SK-MEL-5 (cell line): ENCODE data around the gene SLC44A5. TPM values are rescaled to one million over a fixed set of nuclear protein-coding genes. Genes with fewer than 3 reads are reported as not detected.
"Not testable (repeated sequence)": the region's sequence is repeated elsewhere in the genome, so short reads cannot be mapped to it uniquely, and the experiment has no call there.

Source experiments
- DNase-seq: peaks from one replicate; pipeline ENCODE4 v3.0.0-alpha.2; 2016; ENCODE audit warnings: low read depth, low spot score
- in situ Hi-C: cut with HindIII; loops from 2 replicates; pipeline ENCODE4 v1.10.0; 2016; ENCODE audit warnings: low sequenced_read_pairs, high pct_unique_total_duplicates, low pct_unique_long_range_greater_than_20kb
- total RNA-seq: library from RNA; depleted of rRNA; stranded (reverse); fragments of >200 nt; shearing (Covaris generic); gene quantifications from 2 replicates; pipeline ENCODE4 v1.2.3, GENCODE V29; 2014

SLC44A5 gene
- total RNA-seq, 1 experiment from 2014 or later: 0.03 TPM

GRCh38 chr1:75492011-75492410 lies 118.9 kb downstream of the SLC44A5 start:
- no peak for DNase-seq
- in situ Hi-C loops: no loop called here

GRCh38 chr1:75487399-75487798 lies 123.5 kb downstream of the SLC44A5 start:
- DNase-seq: no peak
- in situ Hi-C loops: no loop called here

- in situ Hi-C loops: no loop called here
Observed at GRCh38 chr1:75484789-75485188, 126.1 kb downstream of the SLC44A5 start.

GRCh38 chr1:75482951-75483350 lies 128.0 kb downstream of the SLC44A5 start:
- DNase-seq: no peak
- in situ Hi-C loops: no loop called here

More at GRCh38 chr1:75484789-75485188, 126.1 kb downstream of the SLC44A5 start:
- DNase-seq: no peak

- in situ Hi-C loops, DNase-seq: not testable (repeated sequence)
Observed at GRCh38 chr1:75476486-75476885, 134.4 kb downstream of the SLC44A5 start.

- in situ Hi-C loops: no loop called here
- no peak for DNase-seq
Observed at GRCh38 chr1:75475696-75476095, 135.2 kb downstream of the SLC44A5 start.

- in situ Hi-C loops: no loop called here
- DNase-seq: no peak
Observed at GRCh38 chr1:75472971-75473603, 137.8 kb downstream of the SLC44A5 start.

GRCh38 chr1:75472089-75472970 lies 138.6 kb downstream of the SLC44A5 start:
- no peak for DNase-seq
- in situ Hi-C loops: no loop called here

- DNase-seq: no peak
- in situ Hi-C loops: no loop called here
Observed at GRCh38 chr1:75471252-75471651, 139.7 kb downstream of the SLC44A5 start.

GRCh38 chr1:75470448-75470847 lies 140.5 kb downstream of the SLC44A5 start:
- in situ Hi-C loops: no loop called here

GRCh38 chr1:75469586-75470173 lies 141.2 kb downstream of the SLC44A5 start:
- in situ Hi-C loops: no loop called here
- DNase-seq: no peak

More at GRCh38 chr1:75470448-75470847, 140.5 kb downstream of the SLC44A5 start:
- DNase-seq: no peak

- no peak for DNase-seq
- in situ Hi-C loops: no loop called here
Observed at GRCh38 chr1:75461808-75462325, 149.0 kb downstream of the SLC44A5 start.

GRCh38 chr1:75449998-75450397 lies 160.9 kb downstream of the SLC44A5 start:
- in situ Hi-C loops: no loop called here
- no peak for DNase-seq

- DNase-seq: no peak
- in situ Hi-C loops: no loop called here
Observed at GRCh38 chr1:75444220-75444619, 166.7 kb downstream of the SLC44A5 start.

- in situ Hi-C loops: no loop called here
- no peak for DNase-seq
Observed at GRCh38 chr1:75440274-75440673, 170.6 kb downstream of the SLC44A5 start.

GRCh38 chr1:75438355-75438754 lies 172.6 kb downstream of the SLC44A5 start:
- in situ Hi-C loops: no loop called here
- DNase-seq: no peak

GRCh38 chr1:75431843-75432242 lies 179.1 kb downstream of the SLC44A5 start:
- DNase-seq: no peak
- in situ Hi-C loops: no loop called here

GRCh38 chr1:75430526-75430925 lies 180.4 kb downstream of the SLC44A5 start:
- no peak for DNase-seq
- in situ Hi-C loops: no loop called here
